GM15510 (cell line): ENCODE results near the gene REV1.

Source experiments
- POLR2A ChIP-seq: IDR thresholded peaks from 3 replicates; pipeline ENCODE4 v1.6.1; 2011; ENCODE audit warnings: borderline replicate concordance; ENCODE audit not compliant: insufficient read length; ENCODE audit errors: extremely low read depth

The REV1 gene

GRCh38 chr2:99489761-99490622 lies at the start of gene REV1:
Gene REV1, minus strand, starts transcription at chr2:99490017. Its CDS starts 25,042 bp downstream, at chr2:99464975.
- TF ChIP-seq POLR2A: peak; percentile 66

- no peak for TF ChIP-seq POLR2A
Measured at GRCh38 chr2:99537910-99538485, 48.2 kb upstream of the REV1 start.

GRCh38 chr2:99524056-99524455 lies 34.2 kb upstream of the REV1 start:
- TF ChIP-seq POLR2A: no peak

- no peak for TF ChIP-seq POLR2A
Measured at GRCh38 chr2:99522157-99522556, 32.3 kb upstream of the REV1 start.

GRCh38 chr2:99520813-99521212 lies 31.0 kb upstream of the REV1 start:
- no peak for TF ChIP-seq POLR2A

- TF ChIP-seq POLR2A: no peak
Measured at GRCh38 chr2:99520195-99520594, 30.4 kb upstream of the REV1 start.

GRCh38 chr2:99514357-99514756 lies 24.5 kb upstream of the REV1 start:
- TF ChIP-seq POLR2A: no peak

GRCh38 chr2:99512181-99512591 lies 22.4 kb upstream of the REV1 start:
- TF ChIP-seq POLR2A: no peak

GRCh38 chr2:99509387-99509786 lies 19.6 kb upstream of the REV1 start:
- TF ChIP-seq POLR2A: no peak

- TF ChIP-seq POLR2A: no peak
Measured at GRCh38 chr2:99507937-99508818, 18.4 kb upstream of the REV1 start.

- no peak for TF ChIP-seq POLR2A
Measured at GRCh38 chr2:99504844-99505584, 15.2 kb upstream of the REV1 start.

GRCh38 chr2:99496021-99496420 lies 6.2 kb upstream of the REV1 start:
- TF ChIP-seq POLR2A: no peak

GRCh38 chr2:99495115-99495860 lies 5.5 kb upstream of the REV1 start:
- no peak for TF ChIP-seq POLR2A

GRCh38 chr2:99492721-99493120 lies 2.9 kb upstream of the REV1 start:
- no peak for TF ChIP-seq POLR2A
